Neural progenitor cell (in vitro differentiated cells): ENCODE results near the gene CACNA1D.

ENCODE experiments used
- EZH2 ChIP-seq: fragments of 200-600 bp; sonication (generic); IDR thresholded peaks from 2 replicates; pipeline ENCODE4 v1.6.1; 2017; ENCODE audit warnings: antibody characterized with exemption, mild to moderate bottlenecking, moderate library complexity
- TF ChIP-seq, protein P1 (sequence below): fragments of 200-600 bp; sonication (generic); IDR thresholded peaks from 2 replicates; pipeline ENCODE4 v1.5.1; 2017; ENCODE audit warnings: antibody characterized with exemption, mild to moderate bottlenecking

DNA sequence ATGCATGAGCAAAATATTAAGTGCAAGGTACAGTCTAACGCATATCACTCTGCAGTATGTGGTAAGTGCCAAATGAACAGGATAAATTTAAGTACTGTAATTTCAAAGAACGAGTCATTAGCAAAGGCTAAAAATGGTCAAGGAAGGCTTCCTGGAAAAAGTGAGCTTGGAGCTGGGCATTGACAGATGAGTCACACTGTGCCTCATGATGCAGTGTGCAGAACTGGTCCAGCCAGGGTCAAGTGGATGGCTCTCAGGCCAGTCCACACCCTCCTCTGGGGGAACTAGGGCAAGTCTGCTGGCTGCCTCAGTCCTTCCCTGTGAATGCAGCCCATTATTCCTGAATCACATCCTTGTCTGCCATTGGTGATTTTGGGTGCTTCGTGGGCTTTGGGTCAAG lies 76.3 kb downstream of the CACNA1D start:
- TF ChIP-seq, protein P1, sequence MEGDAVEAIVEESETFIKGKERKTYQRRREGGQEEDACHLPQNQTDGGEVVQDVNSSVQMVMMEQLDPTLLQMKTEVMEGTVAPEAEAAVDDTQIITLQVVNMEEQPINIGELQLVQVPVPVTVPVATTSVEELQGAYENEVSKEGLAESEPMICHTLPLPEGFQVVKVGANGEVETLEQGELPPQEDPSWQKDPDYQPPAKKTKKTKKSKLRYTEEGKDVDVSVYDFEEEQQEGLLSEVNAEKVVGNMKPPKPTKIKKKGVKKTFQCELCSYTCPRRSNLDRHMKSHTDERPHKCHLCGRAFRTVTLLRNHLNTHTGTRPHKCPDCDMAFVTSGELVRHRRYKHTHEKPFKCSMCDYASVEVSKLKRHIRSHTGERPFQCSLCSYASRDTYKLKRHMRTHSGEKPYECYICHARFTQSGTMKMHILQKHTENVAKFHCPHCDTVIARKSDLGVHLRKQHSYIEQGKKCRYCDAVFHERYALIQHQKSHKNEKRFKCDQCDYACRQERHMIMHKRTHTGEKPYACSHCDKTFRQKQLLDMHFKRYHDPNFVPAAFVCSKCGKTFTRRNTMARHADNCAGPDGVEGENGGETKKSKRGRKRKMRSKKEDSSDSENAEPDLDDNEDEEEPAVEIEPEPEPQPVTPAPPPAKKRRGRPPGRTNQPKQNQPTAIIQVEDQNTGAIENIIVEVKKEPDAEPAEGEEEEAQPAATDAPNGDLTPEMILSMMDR = no peak
- no peak for TF ChIP-seq EZH2
